Hepatocyte (in vitro differentiated cells): ENCODE data around the gene NRARP.

Experiments used
- CTCF ChIP-seq: fragments of 200-600 bp; sonication (generic); IDR thresholded peaks from 2 replicates; pipeline ENCODE4 v1.5.1; 2016; ENCODE audit warnings: antibody characterized with exemption, mild to moderate bottlenecking; ENCODE audit not compliant: poor library complexity
- EZH2 ChIP-seq: fragments of 200-600 bp; sonication (generic); IDR thresholded peaks from 2 replicates; pipeline ENCODE4 v1.6.1; 2016; ENCODE audit warnings: antibody characterized with exemption, mild to moderate bottlenecking, borderline replicate concordance

DNA sequence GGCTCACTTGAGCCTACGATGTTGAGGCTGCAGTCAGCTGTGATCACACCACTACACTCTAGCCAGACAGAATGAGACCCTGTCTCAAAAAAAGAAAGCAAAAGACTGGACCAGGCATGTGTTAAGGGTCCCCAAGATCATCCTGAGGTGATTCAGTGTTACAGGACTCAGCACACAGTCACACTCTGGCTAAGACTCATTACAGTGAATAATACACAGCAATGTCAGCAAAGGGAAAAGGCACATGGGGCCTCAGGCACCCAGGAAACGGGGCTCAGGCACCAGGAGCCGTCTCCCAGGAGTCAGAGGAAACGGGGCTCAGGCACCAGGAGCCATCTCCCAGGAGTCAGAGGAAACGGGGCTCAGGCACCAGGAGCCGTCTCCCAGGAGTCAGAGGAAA is 39.2 kb upstream of the NRARP start:
- no peak for TF ChIP-seq CTCF
- no peak for TF ChIP-seq EZH2
